Neural cell (in vitro differentiated cells): ENCODE measurements around the gene GTPBP6.

Experiments
- CTCF ChIP-seq: fragments of 450-650 bp; IDR thresholded peaks from 2 replicates; pipeline ENCODE4 v1.5.1; 2014; ENCODE audit warnings: antibody characterized with exemption, mild to moderate bottlenecking, moderate library complexity; ENCODE audit not compliant: poor library complexity, severe bottlenecking
- EP300 ChIP-seq: fragments of 450-650 bp; conservative IDR thresholded peaks from 2 replicates; pipeline ENCODE4 v1.6.1; 2014; ENCODE audit warnings: antibody characterized with exemption, mild to moderate bottlenecking, moderate library complexity; ENCODE audit not compliant: poor library complexity, severe bottlenecking
- EZH2 ChIP-seq: fragments of 200-600, 300-800 bp; shearing (Covaris generic), sonication (generic); IDR thresholded peaks from 2 replicates; pipeline ENCODE4 v1.6.1; 2014; ENCODE audit warnings: antibody characterized with exemption, low read length, borderline replicate concordance, mild to moderate bottlenecking; ENCODE audit not compliant: insufficient read depth, poor library complexity, severe bottlenecking
- RAD21 ChIP-seq: fragments of 450-650 bp; conservative IDR thresholded peaks from 2 replicates; pipeline ENCODE4 v1.6.1; 2014; ENCODE audit warnings: antibody characterized with exemption, mild to moderate bottlenecking, moderate library complexity
- SMC3 ChIP-seq: fragments of 450-650 bp; conservative IDR thresholded peaks from 2 replicates; pipeline ENCODE4 v1.6.1; 2014; ENCODE audit warnings: antibody characterized with exemption, mild to moderate bottlenecking, moderate library complexity; ENCODE audit not compliant: poor library complexity

GRCh38 chrX:292900-293897 is 25.4 kb downstream of the GTPBP6 start:
- no peak for TF ChIP-seq CTCF
- no peak for TF ChIP-seq SMC3
- no peak for TF ChIP-seq EP300
- TF ChIP-seq RAD21: no peak
- no peak for TF ChIP-seq EZH2
